Embryonic facial prominence (tissue), 1 donor: Measurements from ENCODE around the gene CASKIN2.
"Not testable (repeated sequence)": the region's sequence is repeated elsewhere in the genome, so short reads cannot be mapped to it uniquely, and the experiment has no call there.

Experiments
- DNase-seq: peaks from one replicate; pipeline ENCODE4 v3.0.0-alpha.2; 2016; ENCODE audit errors: extremely low spot score

CASKIN2 gene

DNA sequence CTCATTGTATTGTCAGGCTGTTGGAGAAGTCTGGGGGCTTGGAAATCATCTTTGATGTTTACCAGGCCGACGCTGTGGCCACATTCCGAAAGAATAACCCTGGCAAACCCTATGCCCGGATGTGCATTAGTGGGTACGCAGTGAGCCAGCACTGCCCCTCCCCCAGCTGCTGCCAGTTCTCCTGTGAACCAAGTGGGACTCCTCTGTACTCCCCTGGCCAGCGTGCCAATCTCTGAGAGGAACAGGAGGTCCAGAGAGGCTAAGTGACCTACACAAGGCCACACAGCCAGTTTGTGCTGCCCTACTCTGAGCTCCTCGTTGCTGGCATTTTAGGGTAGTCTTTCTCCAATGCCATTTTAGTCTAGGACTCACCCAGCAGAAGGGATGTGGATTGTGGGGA, 8.3 kb upstream of the CASKIN2 start:
- no peak for DNase-seq

- DNase-seq: no peak
These were observed 6.8 kb upstream of the CASKIN2 start for GRCh38 chr17:75521951-75522727.

DNA sequence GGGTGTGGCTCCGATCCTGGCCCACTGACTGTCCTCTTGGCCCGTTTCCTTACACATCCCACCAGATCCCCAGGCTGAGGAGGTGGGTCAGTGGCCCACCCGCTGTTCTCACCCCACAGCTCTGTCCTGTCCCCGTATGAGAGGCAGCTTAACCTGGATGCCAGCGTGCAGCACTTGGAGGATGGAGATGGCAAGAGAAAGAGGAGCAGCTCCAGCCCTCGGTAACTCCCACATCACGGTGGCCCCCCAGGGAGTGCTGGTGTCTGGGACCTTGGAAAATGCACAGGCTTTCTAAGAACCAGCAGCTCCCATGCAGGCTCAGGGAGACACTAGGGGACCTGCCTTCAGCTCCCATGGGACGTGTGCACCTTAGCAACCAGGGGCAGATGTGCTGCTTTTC, 6.0 kb upstream of the CASKIN2 start:
- no peak for DNase-seq

DNA sequence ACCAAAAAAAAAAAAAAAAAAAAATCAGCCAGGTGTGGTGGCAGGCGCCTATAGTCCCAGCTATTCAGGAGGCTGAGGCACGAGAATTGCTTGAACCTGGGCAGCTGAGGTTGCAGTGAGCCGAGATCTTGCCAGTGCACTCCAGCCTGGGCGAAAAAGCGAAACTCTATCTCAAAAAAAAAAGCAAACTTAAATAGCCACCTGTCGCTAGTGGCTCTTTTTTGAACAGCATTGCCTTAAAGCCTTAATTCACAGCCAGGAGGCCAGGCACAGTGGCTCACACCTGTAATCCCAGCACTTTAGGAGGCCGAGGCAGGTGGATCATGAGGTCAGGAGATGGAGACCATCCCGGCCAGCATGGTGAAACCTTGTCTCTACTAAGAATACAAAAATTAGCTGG, 5.1 kb upstream of the CASKIN2 start:
- DNase-seq: not testable (repeated sequence)

DNA sequence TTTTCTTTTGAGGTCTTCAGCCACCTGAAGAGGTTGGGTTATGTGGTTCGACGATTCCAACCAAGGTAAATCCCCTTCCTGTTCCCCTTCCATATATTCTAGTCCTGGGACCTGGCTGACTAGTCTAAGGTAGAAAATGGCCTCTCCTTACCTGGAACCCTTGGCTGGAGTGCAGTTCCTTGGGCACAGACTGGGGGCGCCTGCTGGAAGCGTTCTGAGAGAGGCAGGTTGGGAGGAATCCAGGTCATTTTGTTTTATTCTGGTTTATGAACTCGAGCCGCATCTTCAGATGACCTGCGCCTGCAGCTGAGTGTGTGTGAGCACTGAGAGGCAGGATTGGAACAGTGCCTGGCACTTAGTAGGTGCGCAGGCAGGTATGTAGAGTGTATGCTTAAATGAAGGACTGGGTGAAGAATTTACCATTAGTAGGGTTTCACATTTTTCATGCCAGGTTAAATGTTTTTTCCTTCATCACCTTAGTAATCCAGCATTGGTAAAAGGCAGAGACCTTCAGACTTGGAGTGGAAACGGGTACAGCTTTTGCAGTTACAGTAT, 3.7 kb upstream of the CASKIN2 start:
- no peak for DNase-seq

DNA sequence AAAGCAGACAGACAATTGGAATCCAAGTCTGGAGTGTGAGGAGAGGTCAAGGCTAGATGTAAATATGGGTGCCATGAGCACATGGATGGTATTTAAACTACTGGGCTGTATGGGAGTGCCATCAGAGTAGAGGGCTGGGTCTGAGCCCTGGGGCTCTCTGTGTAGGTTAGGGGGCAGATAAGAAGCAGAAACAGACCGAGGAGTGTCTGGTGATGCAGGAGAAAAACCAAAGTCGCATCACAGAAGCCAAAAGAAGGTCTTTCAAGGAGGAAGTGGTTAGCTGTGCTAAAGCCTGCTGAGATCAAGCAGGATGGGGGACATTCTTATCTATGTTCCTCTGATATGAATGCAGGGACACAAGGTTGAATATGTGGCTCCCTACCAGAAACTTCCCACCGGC, 2.9 kb upstream of the CASKIN2 start:
- no peak for DNase-seq

- DNase-seq: no peak
These were observed 2.0 kb upstream of the CASKIN2 start for GRCh38 chr17:75517297-75517865.

DNA sequence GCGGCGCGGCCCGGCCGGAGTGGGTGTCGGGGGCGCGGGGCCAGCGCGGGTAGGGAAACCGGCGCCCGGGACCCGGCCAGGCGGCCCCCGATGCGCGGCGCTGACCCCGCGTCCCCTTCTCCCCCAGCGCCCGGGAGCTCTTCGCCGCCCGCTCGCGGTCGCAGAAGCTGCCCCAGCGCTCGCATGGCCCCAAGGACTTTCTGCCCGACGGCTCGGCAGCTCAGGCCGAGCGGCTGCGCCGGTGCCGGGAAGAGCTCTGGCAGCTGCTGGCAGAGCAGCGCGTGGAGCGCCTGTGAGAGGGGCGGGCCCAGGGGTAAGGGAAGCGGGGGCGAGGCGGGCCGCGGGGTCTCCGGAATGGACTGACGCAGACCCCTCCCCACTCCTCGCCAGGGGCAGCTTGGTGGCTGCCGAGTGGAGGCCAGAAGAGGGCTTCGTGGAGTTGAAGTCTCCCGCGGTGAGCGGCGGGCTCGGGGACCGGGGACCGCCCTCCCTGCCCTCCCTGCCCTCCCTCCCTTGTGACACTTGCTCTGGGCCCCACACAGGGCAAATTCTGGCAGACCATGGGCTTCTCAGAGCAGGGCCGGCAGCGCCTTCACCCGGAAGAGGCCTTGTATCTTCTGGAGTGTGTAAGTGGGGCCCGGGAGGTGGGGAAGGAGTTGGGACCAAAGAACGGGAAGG, 1.4 kb upstream of the CASKIN2 start:
- DNase-seq: no peak

GRCh38 chr17:75516255-75516618, 900 bp upstream of the CASKIN2 start, which contains the start of gene TSEN54:
Gene TSEN54, plus strand, starts transcription at chr17:75516528. Its CDS starts 33 bp downstream, at chr17:75516561.
- DNase-seq: peak; percentile 82

- DNase-seq: no peak
These were observed 330 bp downstream of the CASKIN2 start for GRCh38 chr17:75514919-75515495.

GRCh38 chr17:75514299-75514918, 928 bp downstream of the CASKIN2 start:
- DNase-seq: no peak

- no peak for DNase-seq
These were observed 1.7 kb downstream of the CASKIN2 start for GRCh38 chr17:75513641-75514000.

GRCh38 chr17:75512926-75513640, 2.3 kb downstream of the CASKIN2 start:
- no peak for DNase-seq

DNA sequence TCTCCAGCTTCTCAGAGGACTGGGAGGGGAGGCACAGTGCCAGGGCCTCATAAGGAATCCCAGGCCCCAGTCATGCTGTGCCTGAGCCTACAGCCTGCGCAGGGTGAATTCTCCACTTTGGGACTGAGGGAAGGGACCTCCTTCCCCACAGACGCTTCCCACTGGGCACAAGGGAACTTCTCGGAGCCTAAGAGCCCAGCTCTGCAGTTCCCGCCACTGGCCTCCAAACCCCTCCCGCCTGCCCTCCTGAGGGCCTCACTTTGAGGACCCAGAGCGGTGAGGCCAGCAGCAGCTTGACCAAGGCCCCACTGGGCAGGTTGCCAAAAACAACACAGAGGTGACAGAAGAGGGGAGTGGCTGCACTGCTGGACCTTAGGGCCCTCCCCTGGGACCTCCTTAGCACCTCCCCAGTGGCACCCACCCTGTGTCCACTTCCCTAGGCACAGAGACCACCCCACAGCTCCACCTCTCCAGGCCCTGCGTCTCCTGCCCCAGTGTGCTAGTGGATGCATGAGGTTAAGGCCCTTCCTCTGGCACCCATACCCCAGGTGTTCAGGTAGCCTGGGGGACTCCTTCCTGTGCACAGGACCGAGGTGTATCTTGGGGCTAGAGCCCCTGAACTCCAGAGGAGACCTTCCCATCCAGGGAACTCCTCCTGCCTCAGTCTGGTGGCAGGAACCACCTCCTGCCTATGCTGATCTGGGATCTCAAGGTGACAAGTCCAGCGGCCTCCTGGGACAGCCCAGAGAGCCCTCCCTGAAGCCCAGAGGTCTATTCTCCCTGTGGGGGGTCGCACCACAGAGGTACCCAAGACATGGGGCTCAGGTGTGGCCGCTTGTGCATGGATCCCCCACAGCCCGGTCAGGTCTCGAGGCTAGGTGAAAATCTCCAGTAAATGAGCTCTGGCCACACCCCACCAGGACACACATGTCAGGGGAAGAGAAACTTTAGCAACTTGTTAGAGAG, 3.4 kb downstream of the CASKIN2 start:
- no peak for DNase-seq

DNA sequence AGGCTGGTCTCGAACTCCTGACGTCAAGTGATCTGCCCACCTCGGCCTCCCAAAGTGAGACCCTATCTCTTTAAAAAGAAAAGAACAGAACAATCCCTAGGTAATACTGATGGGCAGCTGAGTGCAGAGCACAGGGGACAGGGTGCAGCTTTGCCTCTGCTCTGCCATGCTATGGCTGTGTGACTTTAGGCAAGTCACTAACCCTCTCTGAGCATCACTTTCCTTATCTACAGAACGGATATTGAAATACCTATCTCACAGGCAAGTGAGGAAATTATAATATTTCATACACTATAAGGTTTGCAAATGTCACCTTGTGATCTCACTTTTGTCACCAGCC, 4.1 kb downstream of the CASKIN2 start:
- DNase-seq: no peak

DNA sequence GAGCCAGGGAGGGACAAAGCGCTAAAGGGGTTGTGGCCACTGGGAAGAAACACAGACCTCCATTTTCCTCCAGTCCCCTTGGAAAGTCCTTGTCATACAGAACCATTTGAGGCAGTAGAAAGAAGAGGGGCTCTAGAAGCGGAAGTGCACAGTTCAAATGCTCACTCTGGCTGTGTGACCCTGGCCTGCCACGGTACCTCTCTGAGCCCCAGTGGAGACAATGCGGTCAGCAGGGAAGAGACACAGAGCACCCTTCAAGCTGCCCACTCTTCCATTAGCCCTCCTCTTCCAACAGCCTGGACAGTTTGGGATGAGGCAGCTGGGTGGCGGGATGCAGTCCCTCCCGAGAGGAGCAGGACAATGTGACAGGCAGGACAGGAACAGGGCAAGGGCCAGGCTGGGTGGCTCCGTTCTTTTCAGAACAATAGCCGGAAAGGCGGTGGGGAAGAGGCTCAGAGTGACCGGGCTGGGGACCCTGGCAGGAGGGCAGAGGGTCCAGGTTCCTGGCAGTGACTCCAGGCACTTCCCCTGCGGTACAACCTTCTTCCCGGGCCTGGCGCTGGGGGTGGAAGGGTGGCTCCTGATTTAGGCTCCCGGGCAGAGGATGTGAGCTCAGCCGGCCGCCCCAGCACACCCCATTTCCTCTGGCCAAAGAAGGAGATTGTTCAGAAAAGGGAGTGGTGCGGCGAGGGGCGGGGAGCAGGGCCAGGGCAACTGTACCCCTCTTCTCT, 5.6 kb downstream of the CASKIN2 start:
- DNase-seq: no peak

GRCh38 chr17:75508931-75509361, 6.4 kb downstream of the CASKIN2 start:
- no peak for DNase-seq

DNA sequence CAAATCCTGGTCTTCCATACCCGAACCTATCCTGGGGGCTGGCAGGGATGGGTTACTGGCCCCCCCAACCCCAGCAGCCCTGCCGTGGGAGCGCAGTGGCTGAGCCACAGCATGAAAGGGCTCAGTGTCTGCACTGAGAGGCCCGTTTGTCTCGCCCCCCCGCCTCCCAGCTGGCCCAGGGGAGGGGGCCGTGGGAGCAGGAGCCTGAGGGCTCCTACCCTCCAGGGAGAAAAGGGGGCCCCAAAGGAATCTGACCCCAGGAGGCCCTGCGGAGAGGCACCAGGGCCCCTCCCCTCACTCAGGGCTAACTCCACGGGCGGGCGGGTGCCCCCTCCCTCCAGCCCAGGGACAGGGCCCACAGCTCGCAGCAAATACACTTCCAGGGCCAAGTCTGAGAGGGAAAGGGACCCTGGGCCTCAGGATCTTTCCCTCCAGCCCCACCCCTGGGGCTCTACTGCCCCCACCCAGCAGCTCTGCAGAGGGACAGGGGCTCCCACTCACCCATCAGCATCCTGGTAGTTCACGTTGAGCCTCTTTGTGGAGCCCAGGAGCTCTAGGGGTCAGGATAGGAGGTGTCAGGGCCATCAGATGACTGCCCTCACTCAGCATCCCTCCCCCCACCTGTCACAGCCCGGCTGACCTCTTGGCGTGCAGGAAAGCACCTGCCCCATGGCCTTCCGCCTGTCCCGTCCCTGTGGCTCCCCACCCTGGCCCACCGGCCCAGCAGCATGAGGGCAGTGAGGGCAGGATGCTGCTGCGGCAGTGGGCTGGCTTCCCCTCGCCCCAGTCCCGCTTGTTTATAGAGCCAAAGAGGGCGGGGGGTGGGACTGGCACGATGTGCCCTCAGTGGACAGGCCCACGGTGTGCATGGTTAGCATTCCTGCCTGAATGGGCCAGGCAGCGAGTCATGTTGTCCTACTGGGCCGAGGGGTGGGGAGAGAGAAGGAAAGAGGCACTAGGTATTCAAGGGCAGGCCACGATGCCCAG, 7.3 kb downstream of the CASKIN2 start:
- no peak for DNase-seq
